GM12873 (cell line): ENCODE measurements around the gene TOP2A.
A peak's percentile ranks its signal among the peaks of the same experiment; 100 is the strongest.

Experiments used
- CTCF ChIP-seq: IDR thresholded peaks from 2 replicates; pipeline ENCODE4 v1.5.1; 2012; ENCODE audit warnings: low read depth, mild to moderate bottlenecking, moderate library complexity, low read length, control low read depth; ENCODE audit not compliant: insufficient read depth; ENCODE audit errors: missing control alignments

The TOP2A gene

GRCh38 chr17:40448639-40449261 is 31.1 kb upstream of the TOP2A start:
- no peak for TF ChIP-seq CTCF

DNA sequence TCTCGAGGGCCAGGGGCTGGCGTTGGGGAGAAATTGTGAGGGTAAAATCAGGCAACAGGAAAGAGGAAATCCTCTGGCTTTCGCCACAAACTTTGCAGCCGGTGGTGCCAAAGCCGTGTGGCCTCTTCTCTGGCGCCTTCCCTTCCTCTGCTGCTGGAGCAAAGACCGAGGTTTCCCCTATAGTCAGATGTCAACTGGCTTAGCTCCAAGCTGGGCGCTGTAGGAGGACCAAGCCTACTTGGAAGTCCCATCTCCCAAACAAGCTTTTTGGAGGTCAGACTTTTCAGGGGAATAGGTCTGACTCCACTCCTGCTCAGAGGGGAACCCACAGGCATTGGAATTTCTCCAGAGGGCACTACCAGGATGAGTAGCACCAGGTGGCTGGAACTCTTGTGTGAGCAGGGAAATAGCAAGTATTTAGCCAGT is 30.5 kb upstream of the TOP2A start:
- no peak for TF ChIP-seq CTCF

GRCh38 chr17:40447806-40448205 is 30.1 kb upstream of the TOP2A start:
- TF ChIP-seq CTCF: no peak

GRCh38 chr17:40447148-40447644 is 29.5 kb upstream of the TOP2A start:
- no peak for TF ChIP-seq CTCF

DNA sequence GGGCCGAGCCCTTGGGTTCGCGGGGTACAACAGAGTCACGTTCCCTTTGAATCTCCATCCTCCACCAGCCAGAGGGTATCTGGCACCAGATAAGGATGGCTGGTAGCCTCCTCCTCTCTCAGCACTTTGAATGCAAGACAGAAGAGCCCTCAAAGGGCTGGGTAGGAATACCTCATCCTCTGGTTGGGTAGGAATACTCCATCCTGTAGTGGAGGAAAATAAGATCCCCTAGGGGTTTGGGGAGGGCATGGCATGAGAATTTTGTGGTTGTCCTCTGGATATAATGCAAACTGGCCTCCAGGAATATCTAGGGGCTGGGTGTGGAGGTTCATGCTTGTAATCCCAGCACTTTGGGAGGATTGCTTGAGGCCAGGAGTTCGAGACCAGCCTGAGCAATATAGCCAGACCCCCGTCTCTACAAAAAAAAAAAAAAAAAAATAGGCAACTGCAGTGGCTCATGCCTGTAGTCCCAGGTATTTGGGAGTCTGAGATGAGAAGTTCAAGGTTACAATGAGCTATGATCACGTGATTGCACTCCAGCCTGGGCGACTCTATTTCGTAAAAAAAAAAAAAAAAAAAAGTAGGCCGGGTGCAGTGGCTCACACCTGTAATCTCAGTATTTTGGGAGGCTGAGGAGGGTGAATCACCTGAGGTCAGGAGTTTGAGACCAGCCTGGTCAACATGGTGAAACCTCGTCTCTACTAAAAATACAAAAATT is 28.2 kb upstream of the TOP2A start:
- TF ChIP-seq CTCF: peak; percentile 1

- no peak for TF ChIP-seq CTCF
These were observed 26.5 kb upstream of the TOP2A start for GRCh38 chr17:40443988-40444899.
